Fibroblast of mammary gland (primary cell): ENCODE results near the gene MED27.
"Not testable (repeated sequence)": the region's sequence is repeated elsewhere in the genome, so short reads cannot be mapped to it uniquely, and the experiment has no call there.

Experiments used
- DNase-seq: peaks from one replicate; pipeline ENCODE4 v3.0.0-alpha.2; 2010; ENCODE audit warnings: low read depth
- H3K4me3 ChIP-seq: 2 replicates; pipeline ENCODE4 v1.5.1; 2011; ENCODE audit warnings: low read depth, mild to moderate bottlenecking, low read length, moderate library complexity; ENCODE audit not compliant: control insufficient read depth
- TF ChIP-seq, protein P1 (sequence below): conservative IDR thresholded peaks from 2 replicates; pipeline ENCODE4 v1.5.1; 2011; ENCODE audit warnings: low read depth, low read length, inconsistent platforms; ENCODE audit not compliant: control insufficient read depth, insufficient read depth

MED27 gene

DNA sequence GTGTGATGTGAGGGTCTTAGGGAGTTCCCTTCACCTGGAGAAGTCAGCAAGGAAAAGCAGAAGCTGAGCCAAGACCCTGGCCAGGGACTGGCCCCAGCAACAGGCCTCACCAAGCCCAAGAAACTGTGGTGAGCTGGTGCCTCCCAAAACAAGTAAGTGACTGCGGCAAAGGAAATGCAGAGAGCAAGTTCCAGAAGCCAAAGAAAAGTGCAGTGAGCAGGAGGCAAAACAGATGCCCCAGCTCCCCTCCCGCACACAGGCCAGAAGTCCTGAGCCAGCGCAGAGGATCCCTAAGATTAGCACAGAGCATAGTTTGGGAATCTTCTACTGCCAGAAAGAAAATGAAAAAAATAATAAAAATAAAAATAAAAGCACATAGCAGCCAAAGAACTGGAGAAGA is 13.2 kb downstream of the MED27 start:
- TF ChIP-seq, protein P1, sequence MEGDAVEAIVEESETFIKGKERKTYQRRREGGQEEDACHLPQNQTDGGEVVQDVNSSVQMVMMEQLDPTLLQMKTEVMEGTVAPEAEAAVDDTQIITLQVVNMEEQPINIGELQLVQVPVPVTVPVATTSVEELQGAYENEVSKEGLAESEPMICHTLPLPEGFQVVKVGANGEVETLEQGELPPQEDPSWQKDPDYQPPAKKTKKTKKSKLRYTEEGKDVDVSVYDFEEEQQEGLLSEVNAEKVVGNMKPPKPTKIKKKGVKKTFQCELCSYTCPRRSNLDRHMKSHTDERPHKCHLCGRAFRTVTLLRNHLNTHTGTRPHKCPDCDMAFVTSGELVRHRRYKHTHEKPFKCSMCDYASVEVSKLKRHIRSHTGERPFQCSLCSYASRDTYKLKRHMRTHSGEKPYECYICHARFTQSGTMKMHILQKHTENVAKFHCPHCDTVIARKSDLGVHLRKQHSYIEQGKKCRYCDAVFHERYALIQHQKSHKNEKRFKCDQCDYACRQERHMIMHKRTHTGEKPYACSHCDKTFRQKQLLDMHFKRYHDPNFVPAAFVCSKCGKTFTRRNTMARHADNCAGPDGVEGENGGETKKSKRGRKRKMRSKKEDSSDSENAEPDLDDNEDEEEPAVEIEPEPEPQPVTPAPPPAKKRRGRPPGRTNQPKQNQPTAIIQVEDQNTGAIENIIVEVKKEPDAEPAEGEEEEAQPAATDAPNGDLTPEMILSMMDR: no peak
- H3K4me3 ChIP-seq: no peak overlapping the region
- DNase-seq: no peak

DNA sequence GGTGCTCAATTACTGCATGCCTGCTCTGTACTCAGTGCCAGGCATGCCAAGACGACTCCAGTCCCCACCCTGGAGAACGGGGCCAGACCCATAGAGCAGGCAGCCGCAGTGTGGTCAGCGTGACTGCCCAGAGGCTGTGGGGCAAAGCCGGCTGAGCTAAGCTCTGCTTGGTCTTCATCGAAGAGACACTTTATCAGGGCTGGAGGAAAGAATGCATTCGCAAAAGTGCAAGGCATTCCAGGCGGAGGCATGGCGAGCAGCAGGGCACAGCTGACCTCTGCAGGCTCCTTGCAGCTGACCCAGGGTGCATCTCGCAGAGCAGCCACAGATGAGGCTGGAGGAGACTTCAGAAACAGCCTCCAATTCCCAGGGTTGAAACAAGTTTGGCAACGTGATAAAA is 13.6 kb downstream of the MED27 start:
- TF ChIP-seq, protein P1: no peak
- no peak for DNase-seq
- no peak overlapping the region for H3K4me3 ChIP-seq

DNA sequence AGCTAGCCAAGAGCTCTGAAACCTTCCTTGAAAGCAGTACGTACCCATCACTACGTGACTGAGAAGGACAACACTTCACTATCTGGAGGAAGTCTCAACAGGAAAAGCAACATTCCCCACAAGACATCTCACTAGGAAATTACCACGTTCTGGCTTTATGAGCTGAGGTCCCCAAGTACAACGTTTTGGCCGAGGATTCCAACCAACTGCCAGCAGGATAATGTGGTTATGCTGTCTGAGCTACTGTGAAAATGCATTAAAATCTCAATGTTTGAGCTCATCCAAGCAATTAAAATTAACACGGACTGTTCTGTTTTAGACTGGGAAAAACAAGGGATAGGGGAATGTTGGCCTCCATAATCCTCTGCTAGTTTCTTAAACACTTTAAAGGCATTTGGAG is 16.4 kb downstream of the MED27 start:
- TF ChIP-seq, protein P1: no peak
- H3K4me3 ChIP-seq: no peak overlapping the region
- DNase-seq: no peak

DNA sequence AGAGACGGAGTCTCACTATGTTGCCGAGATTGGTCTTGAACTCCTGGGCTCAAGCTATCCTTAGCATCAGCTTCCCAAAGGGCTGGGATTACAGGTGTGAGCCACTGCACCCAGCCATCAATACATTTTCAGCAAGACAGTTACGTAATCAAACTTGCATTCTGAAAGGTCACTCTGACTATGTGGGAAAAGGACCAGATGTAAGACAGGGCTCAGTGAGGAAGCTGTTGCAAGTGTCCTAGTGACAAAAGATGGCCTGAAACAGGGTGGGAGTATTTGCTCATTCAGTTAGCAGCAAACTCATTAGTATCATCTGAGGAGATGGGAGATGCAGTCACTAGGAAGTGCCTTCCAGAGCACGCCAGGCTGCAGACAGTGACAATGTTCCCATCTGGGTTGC is 16.9 kb downstream of the MED27 start:
- H3K4me3 ChIP-seq: no peak overlapping the region
- no peak for DNase-seq
- TF ChIP-seq, protein P1: no peak

DNA sequence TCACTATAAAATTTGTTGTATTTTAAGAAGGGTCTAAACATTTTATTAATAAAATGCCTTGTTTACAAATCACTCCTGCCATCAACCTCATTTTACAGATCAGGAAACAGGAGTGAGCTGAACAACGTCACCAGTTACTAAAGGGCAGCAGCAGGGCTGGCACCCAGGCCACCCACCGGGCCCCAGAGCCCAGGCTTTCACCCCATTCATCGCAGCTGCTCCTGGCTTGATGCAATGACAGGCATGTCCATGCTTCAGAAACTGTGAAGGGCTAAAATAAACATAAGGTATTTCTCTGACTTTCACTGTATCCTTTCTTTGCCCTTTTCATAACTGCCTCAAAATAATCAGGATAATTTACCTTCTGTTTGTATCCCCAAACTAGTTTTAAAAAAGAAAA is 18.1 kb downstream of the MED27 start:
- TF ChIP-seq, protein P1: no peak
- no peak for DNase-seq

DNA sequence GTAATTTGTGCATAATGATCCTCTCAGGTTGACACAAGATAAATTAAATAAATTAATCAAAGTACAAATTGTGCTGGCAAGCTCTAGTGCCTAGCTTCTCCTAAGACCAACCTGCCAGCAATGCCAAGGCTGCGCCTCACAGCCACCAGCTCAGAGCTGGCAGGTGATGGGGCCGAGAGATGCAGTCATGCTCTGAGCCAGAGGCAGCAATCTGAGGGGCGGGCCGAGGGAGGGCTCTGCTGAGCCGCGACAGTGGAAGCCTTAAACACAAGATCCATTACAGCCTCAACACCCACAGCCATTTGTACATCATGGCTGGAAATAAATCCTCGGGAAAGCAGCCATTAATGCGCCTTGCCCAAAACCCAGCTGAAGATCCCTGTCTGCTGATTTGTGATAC is 20.3 kb downstream of the MED27 start:
- no peak for DNase-seq
- TF ChIP-seq, protein P1: no peak
- no peak overlapping the region for H3K4me3 ChIP-seq

More for the DNA sequence above, 18.1 kb downstream of the MED27 start:
- H3K4me3 ChIP-seq: no peak overlapping the region

DNA sequence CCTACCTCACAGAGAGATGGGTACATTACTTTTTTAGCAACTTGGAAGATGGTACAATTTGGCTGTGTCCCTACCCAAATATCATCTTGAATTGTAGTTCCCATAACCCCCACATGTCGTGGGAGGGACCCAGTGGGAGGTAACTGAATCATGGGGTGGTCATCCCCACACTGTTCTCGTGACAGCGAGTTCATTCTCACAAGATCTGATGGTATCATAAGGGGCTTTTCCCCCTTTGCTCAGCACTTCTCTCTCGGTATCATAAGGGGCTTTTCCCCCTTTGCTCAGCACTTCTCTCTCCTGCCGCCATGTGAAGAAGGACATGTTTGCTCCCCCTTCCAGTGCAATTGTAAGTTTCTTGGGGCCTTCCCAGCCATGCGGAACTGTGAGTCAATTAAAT is 21.4 kb downstream of the MED27 start:
- DNase-seq, H3K4me3 ChIP-seq: not testable (repeated sequence)
